ENCODE data around the gene NRP1.

DNA sequence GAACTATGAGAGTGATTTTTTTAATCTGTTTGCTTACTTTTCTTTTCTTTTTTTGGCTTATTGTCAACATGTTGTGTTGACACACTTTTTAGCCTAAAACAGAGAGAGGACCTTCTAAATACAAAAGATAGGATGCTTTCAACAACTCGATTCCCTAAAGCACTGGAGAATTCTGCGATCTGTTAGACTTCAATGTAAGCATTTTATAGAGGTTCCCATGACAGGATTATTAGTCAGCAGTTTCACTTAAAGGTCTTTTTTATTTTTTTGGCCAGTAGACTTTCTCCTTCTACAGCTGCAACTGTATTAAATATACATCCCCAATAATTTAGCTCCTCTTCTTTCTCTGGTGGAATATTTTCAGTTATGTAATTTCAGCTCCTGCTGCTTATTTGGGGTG, 12.7 kb upstream of the NRP1 start:
- TF ChIP-seq ELF1 (IDR thresholded peaks at IDR 0.05) (no peak), GABPA (IDR thresholded peaks at IDR 0.05; ENCODE audit: low read depth) (no peak), YY1 (IDR thresholded peaks at IDR 0.05; ENCODE audit: low read depth) (no peak), GATA2 (CRISPR knock-in tag; IDR thresholded peaks at IDR 0.05) (no peak), NRF1 (IDR thresholded peaks at IDR 0.05; ENCODE audit: low read depth, low read length) (no peak), CHD2 (IDR thresholded peaks at IDR 0.05; ENCODE audit: low read length, partially characterized antibody) (no peak), MEF2A (IDR thresholded peaks at IDR 0.05; ENCODE audit: borderline replicate concordance, low read depth) (no peak), POLR2AphosphoS5 (IDR thresholded peaks at IDR 0.05; ENCODE audit: low read depth, low read length) (no peak), SIN3A (IDR thresholded peaks at IDR 0.05; ENCODE audit: borderline replicate concordance, low read depth, low read length) (no peak), FOXJ3 (CRISPR knock-in tag; IDR thresholded peaks at IDR 0.05) (no peak), SMC3 (IDR thresholded peaks at IDR 0.05; ENCODE audit: low read depth, low read length) (no peak)
- TF ChIP-seq, protein P1, sequence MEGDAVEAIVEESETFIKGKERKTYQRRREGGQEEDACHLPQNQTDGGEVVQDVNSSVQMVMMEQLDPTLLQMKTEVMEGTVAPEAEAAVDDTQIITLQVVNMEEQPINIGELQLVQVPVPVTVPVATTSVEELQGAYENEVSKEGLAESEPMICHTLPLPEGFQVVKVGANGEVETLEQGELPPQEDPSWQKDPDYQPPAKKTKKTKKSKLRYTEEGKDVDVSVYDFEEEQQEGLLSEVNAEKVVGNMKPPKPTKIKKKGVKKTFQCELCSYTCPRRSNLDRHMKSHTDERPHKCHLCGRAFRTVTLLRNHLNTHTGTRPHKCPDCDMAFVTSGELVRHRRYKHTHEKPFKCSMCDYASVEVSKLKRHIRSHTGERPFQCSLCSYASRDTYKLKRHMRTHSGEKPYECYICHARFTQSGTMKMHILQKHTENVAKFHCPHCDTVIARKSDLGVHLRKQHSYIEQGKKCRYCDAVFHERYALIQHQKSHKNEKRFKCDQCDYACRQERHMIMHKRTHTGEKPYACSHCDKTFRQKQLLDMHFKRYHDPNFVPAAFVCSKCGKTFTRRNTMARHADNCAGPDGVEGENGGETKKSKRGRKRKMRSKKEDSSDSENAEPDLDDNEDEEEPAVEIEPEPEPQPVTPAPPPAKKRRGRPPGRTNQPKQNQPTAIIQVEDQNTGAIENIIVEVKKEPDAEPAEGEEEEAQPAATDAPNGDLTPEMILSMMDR (IDR thresholded peaks at IDR 0.05), result no peak

All from SK-N-SH (cell line).